Parathyroid adenoma (tissue), 2 donors: ENCODE results near the gene METTL16.

ENCODE experiments used
- H2AFZ ChIP-seq: fragments of 300-600 bp; sonication (generic); one replicate; pipeline ENCODE4 v1.7.0; 2017; ENCODE audit warnings: antibody characterized with exemption, mild to moderate bottlenecking
- H3K27ac ChIP-seq: fragments of 300-600 bp; sonication (generic); one replicate; pipeline ENCODE4 v1.7.0; 2017
- H3K27me3 ChIP-seq: fragments of 300-600 bp; sonication (generic); one replicate; pipeline ENCODE4 v1.7.0; 2017; ENCODE audit warnings: low read length; ENCODE audit not compliant: control insufficient read depth, insufficient read depth
- H3K36me3 ChIP-seq: fragments of 300-600 bp; sonication (generic); one replicate; pipeline ENCODE4 v1.7.0; 2017; ENCODE audit warnings: low read length; ENCODE audit not compliant: control insufficient read depth, insufficient read depth
- H3K4me1 ChIP-seq: fragments of 300-600 bp; sonication (generic); one replicate; pipeline ENCODE4 v1.7.0; 2017; ENCODE audit warnings: control low read depth
- H3K4me2 ChIP-seq: fragments of 300-600 bp; sonication (generic); one replicate; pipeline ENCODE4 v1.7.0; 2017; ENCODE audit warnings: low read length
- H3K4me3 ChIP-seq: fragments of 300-600 bp; sonication (generic); one replicate; pipeline ENCODE4 v1.7.0; 2017; ENCODE audit warnings: low read depth, low read length
- H3K79me2 ChIP-seq: fragments of 300-600 bp; sonication (generic); one replicate; pipeline ENCODE4 v1.7.0; 2017; ENCODE audit warnings: control low read depth
- H3K9ac ChIP-seq: fragments of 300-600 bp; sonication (generic); one replicate; pipeline ENCODE4 v1.7.0; 2017; ENCODE audit warnings: mild to moderate bottlenecking
- H3K9me3 ChIP-seq: fragments of 300-600 bp; sonication (generic); one replicate; pipeline ENCODE4 v1.7.0; 2017; ENCODE audit warnings: low read length; ENCODE audit not compliant: control insufficient read depth
- TF ChIP-seq, protein P1 (sequence below): fragments of 300-600 bp; sonication (generic); IDR thresholded peaks from one replicate; pipeline ENCODE4 v1.7.0; 2017; ENCODE audit warnings: antibody characterized with exemption, mild to moderate bottlenecking
- donor health status: primary hyperparathyroidism.

The METTL16 gene

DNA sequence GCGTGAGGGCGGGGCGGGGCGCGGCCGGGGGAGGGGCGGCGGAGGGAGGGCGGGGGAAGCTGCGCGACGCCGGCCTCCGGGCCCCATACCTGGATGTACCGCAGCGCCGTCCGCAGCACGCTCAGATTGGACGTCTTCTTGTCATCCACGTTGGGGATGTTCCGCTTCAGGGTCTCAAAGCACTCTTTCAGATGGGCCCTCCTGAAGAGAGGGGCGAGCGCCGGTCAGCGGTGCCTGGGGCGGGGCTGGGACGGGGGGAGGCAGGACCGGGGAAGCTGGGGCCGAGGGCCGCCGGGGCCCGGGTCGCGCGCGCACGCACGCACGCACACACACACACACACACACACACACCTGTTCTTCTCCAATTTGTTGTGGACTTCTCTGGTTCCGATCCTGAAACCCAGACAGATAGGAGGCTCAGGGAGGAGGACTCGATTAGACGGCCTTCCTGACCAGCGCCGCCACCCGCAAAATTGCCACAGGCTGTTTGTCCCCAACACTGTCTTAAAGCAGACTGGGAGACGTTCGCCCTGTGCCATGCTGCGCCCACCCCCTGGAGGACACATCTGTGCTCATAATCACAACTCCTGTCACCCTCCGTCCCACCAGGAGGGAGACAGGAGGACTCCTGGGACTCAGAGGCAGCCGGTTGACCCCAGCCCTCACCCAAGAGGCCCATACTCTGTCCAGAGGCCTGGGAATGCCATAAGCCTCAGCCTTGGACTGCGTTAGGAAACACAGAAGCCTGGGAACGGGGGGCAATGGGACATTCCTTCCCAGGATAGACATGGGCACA, 117.5 kb downstream of the METTL16 start:
- no peaks in the 10 kb centered on the region for H3K27me3 ChIP-seq
- no peaks in the 10 kb centered on the region for H3K36me3 ChIP-seq
- H3K9ac ChIP-seq = no peak overlapping the region
- H3K4me1 ChIP-seq = peaks cover 50% of the 10 kb centered on the region
- no peaks in the 10 kb centered on the region for H3K9me3 ChIP-seq
- no peak overlapping the region for H3K4me3 ChIP-seq
- H3K4me2 ChIP-seq = peak overlapping the region; percentile 55
- TF ChIP-seq, protein P1, sequence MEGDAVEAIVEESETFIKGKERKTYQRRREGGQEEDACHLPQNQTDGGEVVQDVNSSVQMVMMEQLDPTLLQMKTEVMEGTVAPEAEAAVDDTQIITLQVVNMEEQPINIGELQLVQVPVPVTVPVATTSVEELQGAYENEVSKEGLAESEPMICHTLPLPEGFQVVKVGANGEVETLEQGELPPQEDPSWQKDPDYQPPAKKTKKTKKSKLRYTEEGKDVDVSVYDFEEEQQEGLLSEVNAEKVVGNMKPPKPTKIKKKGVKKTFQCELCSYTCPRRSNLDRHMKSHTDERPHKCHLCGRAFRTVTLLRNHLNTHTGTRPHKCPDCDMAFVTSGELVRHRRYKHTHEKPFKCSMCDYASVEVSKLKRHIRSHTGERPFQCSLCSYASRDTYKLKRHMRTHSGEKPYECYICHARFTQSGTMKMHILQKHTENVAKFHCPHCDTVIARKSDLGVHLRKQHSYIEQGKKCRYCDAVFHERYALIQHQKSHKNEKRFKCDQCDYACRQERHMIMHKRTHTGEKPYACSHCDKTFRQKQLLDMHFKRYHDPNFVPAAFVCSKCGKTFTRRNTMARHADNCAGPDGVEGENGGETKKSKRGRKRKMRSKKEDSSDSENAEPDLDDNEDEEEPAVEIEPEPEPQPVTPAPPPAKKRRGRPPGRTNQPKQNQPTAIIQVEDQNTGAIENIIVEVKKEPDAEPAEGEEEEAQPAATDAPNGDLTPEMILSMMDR = no peak
- H3K79me2 ChIP-seq = peaks cover 16% of the 10 kb centered on the region
- peak overlapping the region; percentile 100 for H3K27ac ChIP-seq
- H2AFZ ChIP-seq = peak overlapping the region; percentile 19

DNA sequence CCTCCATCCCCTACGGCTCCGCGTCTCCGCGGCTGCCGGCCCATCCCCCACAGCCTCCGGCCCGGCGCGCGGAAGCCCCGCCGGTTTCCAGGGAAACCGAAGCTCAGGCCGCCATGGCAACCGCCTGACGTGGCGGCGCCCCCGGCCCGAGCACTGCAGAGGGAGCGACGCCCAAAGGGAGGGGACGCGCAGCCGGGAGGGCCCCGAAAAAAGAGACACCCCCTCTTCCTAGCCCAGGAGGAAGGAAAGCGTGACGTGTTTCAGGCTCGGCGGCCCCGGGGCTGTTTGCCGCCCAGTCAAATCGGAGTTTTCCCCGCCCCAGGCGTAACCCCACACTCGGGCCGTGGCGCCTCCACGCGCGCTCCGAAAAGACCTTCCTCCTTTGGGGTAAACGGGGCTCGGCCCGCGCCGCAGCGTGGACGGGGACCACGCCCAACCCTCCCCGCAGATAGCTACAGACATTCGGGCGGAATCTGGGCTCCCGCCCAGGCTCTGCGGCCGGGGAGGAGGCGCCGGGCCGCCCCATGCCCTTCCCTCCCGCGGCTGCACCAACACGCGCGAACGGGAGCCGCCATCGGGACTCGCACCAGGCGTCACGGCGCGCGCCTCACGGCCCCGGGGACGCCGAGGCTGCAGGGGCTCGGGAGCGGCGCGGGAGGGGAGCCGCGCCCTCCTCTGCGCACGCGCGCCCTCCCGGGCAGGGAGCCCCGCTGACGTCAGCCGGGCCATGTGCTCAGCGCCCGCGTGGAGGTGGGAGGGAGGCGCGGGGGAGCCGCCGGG, 118.3 kb downstream of the METTL16 start:
- Histone ChIP-seq H3K79me2 (peaks cover 22% of the 10 kb centered on the region), H3K4me3 (peak overlapping the region; percentile 89), H3K9ac (no peak overlapping the region), H3K4me1 (peaks cover 48% of the 10 kb centered on the region), H2AFZ (peak overlapping the region; percentile 86), H3K27me3 (no peaks in the 10 kb centered on the region), H3K27ac (peak overlapping the region; percentile 97), H3K9me3 (no peaks in the 10 kb centered on the region), H3K4me2 (peak overlapping the region; percentile 97), H3K36me3 (no peaks in the 10 kb centered on the region)
- TF ChIP-seq, protein P1 = no peak

DNA sequence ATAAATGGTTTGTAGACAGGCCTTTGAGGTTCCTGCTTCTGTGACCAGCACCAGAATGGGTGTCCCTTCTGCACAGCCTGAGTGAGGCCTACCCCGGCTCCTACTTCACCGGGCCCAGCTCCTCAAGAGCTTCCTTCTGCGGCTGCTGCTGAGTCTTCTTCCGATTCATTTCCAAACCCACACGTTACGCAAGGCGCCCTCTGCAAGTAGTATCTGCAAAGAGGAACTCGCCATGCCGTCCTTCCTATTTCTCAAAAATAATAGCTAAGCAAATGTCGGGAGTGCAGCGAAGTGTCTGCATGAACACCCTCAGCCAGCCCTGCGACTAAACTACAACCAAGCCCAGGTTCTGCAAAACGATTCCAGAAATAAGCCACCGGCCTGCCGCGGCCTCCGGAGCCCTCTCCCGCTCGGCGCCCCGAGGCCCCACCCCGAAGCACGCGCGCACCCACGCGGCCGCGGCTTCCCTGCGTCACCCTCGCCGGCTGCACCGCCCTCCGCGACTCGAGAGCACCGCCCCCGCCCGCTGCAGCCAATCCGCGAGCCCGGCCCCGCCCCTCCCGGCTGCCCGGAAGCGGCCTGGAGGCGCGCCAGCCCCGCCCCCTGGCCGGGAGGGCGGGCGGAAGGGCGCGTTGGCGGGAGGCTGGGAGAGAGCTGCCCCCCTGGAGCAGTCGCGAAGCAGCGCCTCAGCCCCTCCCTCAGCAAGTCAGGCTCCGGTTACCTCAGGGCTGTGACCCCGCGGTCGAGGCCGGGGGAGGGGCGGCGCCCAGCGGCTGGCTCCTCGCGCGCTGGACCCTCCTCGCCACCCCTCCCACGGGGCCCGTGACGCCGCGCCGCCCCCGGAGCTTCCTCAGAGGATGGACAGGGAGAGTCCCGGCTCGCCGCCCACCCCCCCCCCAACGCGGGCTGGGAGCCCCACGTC, 119.2 kb downstream of the METTL16 start:
- H3K4me3 ChIP-seq = peak overlapping the region; percentile 89
- H3K36me3 ChIP-seq = no peaks in the 10 kb centered on the region
- H3K27me3 ChIP-seq = no peaks in the 10 kb centered on the region
- TF ChIP-seq, protein P1 = no peak
- no peak overlapping the region for H3K9ac ChIP-seq
- H3K79me2 ChIP-seq = peaks cover 27% of the 10 kb centered on the region
- peaks cover 42% of the 10 kb centered on the region for H3K4me1 ChIP-seq
- H3K4me2 ChIP-seq = peak overlapping the region; percentile 97
- peak overlapping the region; percentile 86 for H2AFZ ChIP-seq
- no peaks in the 10 kb centered on the region for H3K9me3 ChIP-seq
- peak overlapping the region; percentile 97 for H3K27ac ChIP-seq

DNA sequence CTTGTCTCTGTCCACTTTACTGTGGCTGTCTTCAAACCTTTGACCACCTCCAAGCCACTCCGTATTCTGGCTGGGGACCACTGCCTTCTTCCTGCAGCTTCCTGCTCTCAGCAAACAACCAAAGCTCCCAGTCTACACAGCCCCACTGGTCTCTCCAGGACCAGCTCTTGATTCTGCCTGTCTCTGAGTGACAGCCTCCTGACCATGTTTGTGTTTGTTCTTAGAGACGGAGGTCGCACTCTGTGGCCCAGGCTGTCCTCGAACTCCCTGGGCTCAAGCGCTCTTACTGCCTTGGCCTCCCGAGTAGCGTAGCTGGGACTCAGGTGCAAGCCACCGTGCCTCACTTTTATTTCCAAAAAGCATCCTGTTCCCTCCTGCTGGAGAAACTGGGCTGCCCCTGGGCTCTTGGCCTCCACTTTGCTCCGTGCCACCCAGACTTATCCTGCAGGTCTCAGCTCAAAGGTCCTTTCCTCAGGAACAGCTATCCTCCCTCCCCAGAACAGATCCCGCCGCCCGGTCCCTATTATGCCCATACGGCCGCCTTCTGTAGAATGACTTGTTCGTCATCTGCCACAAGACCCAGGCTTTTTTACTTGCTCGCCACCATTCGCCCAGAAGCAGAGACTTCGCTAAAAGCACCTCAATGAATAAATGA, 120.0 kb downstream of the METTL16 start:
- Histone ChIP-seq H3K4me3 (peak overlapping the region; percentile 45), H2AFZ (peak overlapping the region; percentile 57), H3K4me2 (peak overlapping the region; percentile 77), H3K4me1 (peaks cover 43% of the 10 kb centered on the region), H3K27ac (peak overlapping the region; percentile 83), H3K27me3 (no peaks in the 10 kb centered on the region), H3K9me3 (no peaks in the 10 kb centered on the region), H3K79me2 (peaks cover 27% of the 10 kb centered on the region), H3K9ac (no peak overlapping the region), H3K36me3 (no peaks in the 10 kb centered on the region)
- TF ChIP-seq, protein P1 = no peak
